ENCODE results near the gene MLXIPL.
"Not testable (repeated sequence)": the region's sequence is repeated elsewhere in the genome, so short reads cannot be mapped to it uniquely, and the experiment has no call there.

The MLXIPL gene

GRCh38 chr7:73668103-73668885, 44.0 kb upstream of the MLXIPL start:
- TF ChIP-seq CTCF (IDR thresholded peaks at IDR 0.05; ENCODE audit: insufficient read depth, missing control alignments): no peak
- DNase-seq (ENCODE audit: insufficient read length, low spot score): peak; percentile 60
- no peak for FAIRE-seq

- FAIRE-seq (no peak), DNase-seq (ENCODE audit: insufficient read length, low spot score) (peak; percentile 88)
- TF ChIP-seq CTCF (IDR thresholded peaks at IDR 0.05; ENCODE audit: insufficient read depth, missing control alignments): peak; percentile 71
Measured at GRCh38 chr7:73667344-73668102, 43.2 kb upstream of the MLXIPL start, which contains the start of gene VPS37D. VPS37D (plus strand) TSS chr7:73667831; CDS start chr7:73667959, 128 bp downstream.

- FAIRE-seq (no peak), DNase-seq (ENCODE audit: insufficient read length, low spot score) (no peak)
- no peak for TF ChIP-seq CTCF (IDR thresholded peaks at IDR 0.05; ENCODE audit: insufficient read depth, missing control alignments)
Measured at GRCh38 chr7:73663033-73663432, 38.7 kb upstream of the MLXIPL start.

- DNase-seq (ENCODE audit: insufficient read length, low spot score): not testable (repeated sequence)
Measured at GRCh38 chr7:73660594-73660993, 36.3 kb upstream of the MLXIPL start.

GRCh38 chr7:73659983-73660382, 35.7 kb upstream of the MLXIPL start:
- FAIRE-seq (no peak), DNase-seq (ENCODE audit: insufficient read length, low spot score) (no peak)
- no peak for TF ChIP-seq CTCF (IDR thresholded peaks at IDR 0.05; ENCODE audit: insufficient read depth, missing control alignments)

More at GRCh38 chr7:73660594-73660993, 36.3 kb upstream of the MLXIPL start:
- not testable (repeated sequence) for FAIRE-seq

GRCh38 chr7:73655309-73655708, 31.0 kb upstream of the MLXIPL start:
- DNase-seq (ENCODE audit: insufficient read length, low spot score); FAIRE-seq: not testable (repeated sequence)

- no peak for DNase-seq (ENCODE audit: insufficient read length, low spot score)
Measured at GRCh38 chr7:73652541-73652949, 28.2 kb upstream of the MLXIPL start.

More at GRCh38 chr7:73652541-73652949, 28.2 kb upstream of the MLXIPL start:
- no peak for FAIRE-seq
- TF ChIP-seq CTCF (IDR thresholded peaks at IDR 0.05; ENCODE audit: insufficient read depth, missing control alignments): no peak
